HepG2 (cell line): Measurements from ENCODE around the gene NR2F1-AS1. TPM values are rescaled to one million over a fixed set of nuclear protein-coding genes. Genes with fewer than 3 reads are reported as not detected.

ENCODE experiments used
- ARID4A ChIP-seq: sonication (generic); formaldehyde crosslinking; IDR thresholded peaks from 2 replicates; pipeline ENCODE4 v1.5.0; 2020; ENCODE audit warnings: mild to moderate bottlenecking, missing genetic modification reagents, borderline replicate concordance
- HNRNPLL ChIP-seq: fragments of 200-400 bp; formaldehyde crosslinking; IDR thresholded peaks from 2 replicates; pipeline ENCODE4 v1.6.1; 2017; ENCODE audit warnings: mild to moderate bottlenecking, low read depth, low read length; ENCODE audit not compliant: poor library complexity, severe bottlenecking
- NFATC3 ChIP-seq: sonication (generic); formaldehyde crosslinking; IDR thresholded peaks from 2 replicates; pipeline ENCODE4 v1.5.1; 2020; ENCODE audit warnings: mild to moderate bottlenecking, missing genetic modification reagents
- NRL ChIP-seq: sonication (generic); formaldehyde crosslinking; IDR thresholded peaks from 2 replicates; pipeline ENCODE4 v1.5.0; 2020; ENCODE audit warnings: missing genetic modification reagents, mild to moderate bottlenecking, moderate library complexity, borderline replicate concordance
- PCBP1 ChIP-seq: fragments of 200-400 bp; formaldehyde crosslinking; IDR thresholded peaks from 2 replicates; pipeline ENCODE4 v1.6.1; 2017; ENCODE audit warnings: mild to moderate bottlenecking, low read depth, low read length, borderline replicate concordance
- SIN3A ChIP-seq: IDR thresholded peaks from 2 replicates; pipeline ENCODE4 v1.6.1; 2011; ENCODE audit warnings: low read depth, mild to moderate bottlenecking, control low read depth, low read length, borderline replicate concordance
- SP2 ChIP-seq: sonication (generic); formaldehyde crosslinking; IDR thresholded peaks from 2 replicates; pipeline ENCODE4 v1.5.1; 2020; ENCODE audit warnings: mild to moderate bottlenecking, missing genetic modification reagents
- TFDP1 ChIP-seq: IDR thresholded peaks from 2 replicates; pipeline ENCODE4 v1.6.1; 2016; ENCODE audit warnings: missing compliant biosample characterization, missing genetic modification reagents, borderline replicate concordance
- ZBTB14 ChIP-seq: sonication (generic); formaldehyde crosslinking; IDR thresholded peaks from 2 replicates; pipeline ENCODE4 v1.4.0; 2020; ENCODE audit warnings: missing genetic modification reagents
- ZNF33A ChIP-seq: sonication (generic); formaldehyde crosslinking; IDR thresholded peaks from 2 replicates; pipeline ENCODE4 v1.5.1; 2020; ENCODE audit warnings: missing genetic modification reagents, mild to moderate bottlenecking, moderate library complexity, borderline replicate concordance
- ZNF562 ChIP-seq: sonication (generic); formaldehyde crosslinking; IDR thresholded peaks from 2 replicates; pipeline ENCODE4 v1.8.0; 2022; ENCODE audit warnings: missing genetic modification reagents, borderline replicate concordance
- ZNF660 ChIP-seq: sonication (generic); formaldehyde crosslinking; IDR thresholded peaks from 2 replicates; pipeline ENCODE4 v1.5.1; 2020; ENCODE audit warnings: mild to moderate bottlenecking, low read depth, missing genetic modification reagents, borderline replicate concordance
- ZNF691 ChIP-seq: sonication (generic); formaldehyde crosslinking; IDR thresholded peaks from 2 replicates; pipeline ENCODE4 v1.4.0; 2020; ENCODE audit warnings: missing genetic modification reagents, low read depth, mild to moderate bottlenecking, borderline replicate concordance
- ZNF737 ChIP-seq: sonication (generic); formaldehyde crosslinking; IDR thresholded peaks from 2 replicates; pipeline ENCODE4 v1.5.0; 2020; ENCODE audit warnings: missing genetic modification reagents, mild to moderate bottlenecking, borderline replicate concordance
- ZNF780A ChIP-seq: sonication (generic); formaldehyde crosslinking; IDR thresholded peaks from 2 replicates; pipeline ENCODE4 v1.8.0; 2022; ENCODE audit warnings: mild to moderate bottlenecking, missing genetic modification reagents, moderate library complexity
- polyA plus RNA-seq, 8 experiments: library from polyadenylated mRNA; depleted of rRNA in 3 of 8; stranded (reverse) in 7 of 8; unstranded in 1 of 8; fragments of >200 nt; fragmentation: Illumina TruSeq in 4 of 8; extraction: Trizol in 4 of 8; gene quantifications; 2 replicates each; pipeline versions ENCODE4 v1.2.1 to v1.2.3, GENCODE V29; 2011 to 2016; ENCODE audit warnings: low read depth in 4 of 8, missing spikeins in 1 of 8, mixed read lengths in 1 of 8; ENCODE audit not compliant: insufficient read depth in 1 of 8
- total RNA-seq, 5 experiments: library from RNA; depleted of rRNA; stranded (reverse); fragments of >200 nt; fragmentation: Illumina TruSeq; extraction: Trizol; gene quantifications; 2 replicates each; pipeline ENCODE4 v1.2.3, GENCODE V29; 2016; ENCODE audit warnings: low read depth in 1 of 5
- TF ChIP-seq, protein P1 (sequence below), 2 experiments: IDR thresholded peaks; 2 replicates each; pipeline ENCODE4 v1.6.1; 2011 to 2012; ENCODE audit warnings: low read length in 2 of 2, borderline replicate concordance in 1 of 2, low read depth in 1 of 2, mild to moderate bottlenecking in 1 of 2, moderate library complexity in 1 of 2

NR2F1-AS1 gene
- total and polyA plus RNA-seq, 2 of the 13 experiments (the other 11 are each of a cell fraction or from before 2014, with no cell fraction given), result 2.8 TPM

DNA sequence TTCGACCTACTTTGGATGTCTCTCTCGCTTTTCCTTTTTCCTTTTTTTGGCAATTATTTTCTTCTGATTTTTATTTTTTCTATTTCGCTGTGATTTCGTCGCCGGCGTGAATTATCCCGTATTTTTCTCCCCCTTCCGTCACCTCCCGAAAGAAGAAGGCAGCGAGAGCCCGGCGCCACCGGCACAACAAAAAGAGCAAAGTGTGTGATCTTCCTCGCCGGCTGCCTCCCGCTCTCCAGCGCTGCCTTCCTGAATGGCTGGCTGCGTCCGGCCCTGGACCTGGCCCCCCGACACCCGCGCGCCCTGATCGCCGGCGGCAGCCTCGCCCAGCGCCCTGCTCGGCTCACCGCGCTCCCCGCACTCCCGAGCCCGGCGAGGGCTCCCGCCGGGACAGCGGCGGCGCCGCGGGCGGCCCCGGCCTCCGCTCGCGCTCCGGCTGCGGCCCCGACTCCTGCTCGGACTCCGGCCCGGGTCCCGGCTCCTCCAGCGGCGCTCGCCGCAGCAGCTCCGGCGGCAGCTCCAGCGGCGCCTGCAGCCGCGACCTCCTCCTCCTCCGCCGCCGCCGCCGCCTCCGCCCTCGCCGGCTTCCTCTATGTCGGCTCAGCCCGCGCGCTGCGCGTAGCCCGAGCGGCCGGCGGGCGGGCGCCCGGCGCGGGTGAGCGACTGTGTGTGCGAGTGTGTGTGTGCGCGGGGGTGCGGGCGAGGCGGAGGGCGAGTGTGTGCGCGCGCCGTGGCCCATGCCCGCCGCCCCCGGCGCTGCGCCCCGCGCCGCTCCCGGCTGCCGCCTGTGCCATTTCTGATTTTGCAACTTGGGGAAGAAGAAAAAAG is 3.0 kb upstream of the NR2F1-AS1 start (continued):
- TF ChIP-seq, protein P1, sequence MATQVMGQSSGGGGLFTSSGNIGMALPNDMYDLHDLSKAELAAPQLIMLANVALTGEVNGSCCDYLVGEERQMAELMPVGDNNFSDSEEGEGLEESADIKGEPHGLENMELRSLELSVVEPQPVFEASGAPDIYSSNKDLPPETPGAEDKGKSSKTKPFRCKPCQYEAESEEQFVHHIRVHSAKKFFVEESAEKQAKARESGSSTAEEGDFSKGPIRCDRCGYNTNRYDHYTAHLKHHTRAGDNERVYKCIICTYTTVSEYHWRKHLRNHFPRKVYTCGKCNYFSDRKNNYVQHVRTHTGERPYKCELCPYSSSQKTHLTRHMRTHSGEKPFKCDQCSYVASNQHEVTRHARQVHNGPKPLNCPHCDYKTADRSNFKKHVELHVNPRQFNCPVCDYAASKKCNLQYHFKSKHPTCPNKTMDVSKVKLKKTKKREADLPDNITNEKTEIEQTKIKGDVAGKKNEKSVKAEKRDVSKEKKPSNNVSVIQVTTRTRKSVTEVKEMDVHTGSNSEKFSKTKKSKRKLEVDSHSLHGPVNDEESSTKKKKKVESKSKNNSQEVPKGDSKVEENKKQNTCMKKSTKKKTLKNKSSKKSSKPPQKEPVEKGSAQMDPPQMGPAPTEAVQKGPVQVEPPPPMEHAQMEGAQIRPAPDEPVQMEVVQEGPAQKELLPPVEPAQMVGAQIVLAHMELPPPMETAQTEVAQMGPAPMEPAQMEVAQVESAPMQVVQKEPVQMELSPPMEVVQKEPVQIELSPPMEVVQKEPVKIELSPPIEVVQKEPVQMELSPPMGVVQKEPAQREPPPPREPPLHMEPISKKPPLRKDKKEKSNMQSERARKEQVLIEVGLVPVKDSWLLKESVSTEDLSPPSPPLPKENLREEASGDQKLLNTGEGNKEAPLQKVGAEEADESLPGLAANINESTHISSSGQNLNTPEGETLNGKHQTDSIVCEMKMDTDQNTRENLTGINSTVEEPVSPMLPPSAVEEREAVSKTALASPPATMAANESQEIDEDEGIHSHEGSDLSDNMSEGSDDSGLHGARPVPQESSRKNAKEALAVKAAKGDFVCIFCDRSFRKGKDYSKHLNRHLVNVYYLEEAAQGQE (IDR thresholded peaks at IDR 0.05; ENCODE audit: borderline replicate concordance in 1 of 2, low read depth in 1 of 2, low read length in 2 of 2), result 0 out of 4 replicates have a peak, but pooled peaks of 1 of the 2 experiments have one; percentile 20
- TF ChIP-seq ZNF737 (CRISPR knock-in tag) (no peak), TFDP1 (CRISPR knock-in tag) (no peak), ZBTB14 (CRISPR knock-in tag) (peak; percentile 64), SP2 (CRISPR knock-in tag) (no peak), NFATC3 (no peak), ZNF660 (CRISPR knock-in tag) (no peak), HNRNPLL (peak; percentile 67), ZNF691 (CRISPR knock-in tag) (no peak), ZNF33A (CRISPR knock-in tag) (no peak), ARID4A (CRISPR knock-in tag) (peak; percentile 2; the same call in 1 of the 2 replicates), PCBP1 (no peak), NRL (CRISPR knock-in tag) (no peak), SIN3A (no peak; the same call in 1 of the 2 replicates), ZNF562 (CRISPR knock-in tag) (no peak), ZNF780A (no peak)
